ENCODE measurements around the gene PCAT7.

GRCh38 chr9:94613003-94613402 is 58.1 kb downstream of the PCAT7 start:
- no peak for TF ChIP-seq CTCF (IDR thresholded peaks at IDR 0.05; ENCODE audit: insufficient read depth, low read depth, low read length)
- TF ChIP-seq EZH2 (IDR thresholded peaks at IDR 0.05; ENCODE audit: insufficient read depth, low read length): no peak

All from astrocyte (in vitro differentiated cells and primary cell).